Natural killer cell (primary cell): ENCODE measurements around the gene PTPRN2. TPM values are rescaled to one million over a fixed set of nuclear protein-coding genes. Genes with fewer than 3 reads are reported as not detected.
A peak's percentile ranks its signal among the peaks of the same experiment; 100 is the strongest.

Experiments used
- ATAC-seq, 3 donors: fragments of 150-1000 bp in 2 of 3; fragments of 200-7000 bp in 1 of 3; cut with Tn5 transposase; 1 replicate in 1 of 3; 2 replicates in 2 of 3; pipeline ENCODE4 v1.10.0; 2021; ENCODE audit warnings: mild to moderate bottlenecking in 2 of 3, moderate library complexity in 2 of 3
- DNase-seq, 2 donors: peaks; one replicate each; pipeline versions ENCODE4 v3.0.0 to v3.0.0-alpha.2; 2013 to 2021; ENCODE audit warnings: mixed read lengths in 1 of 2
- H3K27ac ChIP-seq: one replicate; pipeline ENCODE4 v1.5.1; 2013; ENCODE audit warnings: mild to moderate bottlenecking, low read length
- H3K27me3 ChIP-seq: one replicate; pipeline ENCODE4 v1.6.1; 2013; ENCODE audit warnings: low read length; ENCODE audit not compliant: control insufficient read depth, insufficient read depth
- H3K36me3 ChIP-seq: one replicate; pipeline ENCODE4 v1.6.1; 2013; ENCODE audit warnings: low read length; ENCODE audit not compliant: control insufficient read depth, insufficient read depth
- H3K4me1 ChIP-seq: one replicate; pipeline ENCODE4 v1.6.1; 2013; ENCODE audit warnings: low read length; ENCODE audit not compliant: control insufficient read depth, insufficient read depth
- H3K4me3 ChIP-seq: one replicate; pipeline ENCODE4 v1.5.1; 2013; ENCODE audit warnings: low read length
- H3K9me3 ChIP-seq: one replicate; pipeline ENCODE4 v1.6.1; 2013; ENCODE audit warnings: low read length; ENCODE audit not compliant: control insufficient read depth, insufficient read depth
- H3K27ac Mint-ChIP-seq, 2 donors: one replicate each; pipeline ENCODE4 v1.8.0; 2022; ENCODE audit warnings: mild to moderate bottlenecking in 2 of 2, mixed read lengths in 2 of 2, moderate library complexity in 1 of 2
- H3K27me3 Mint-ChIP-seq, 2 donors: one replicate each; pipeline ENCODE4 v1.8.0; 2022; ENCODE audit warnings: low read depth in 2 of 2, mixed read lengths in 2 of 2
- H3K36me3 Mint-ChIP-seq: one replicate; pipeline ENCODE4 v1.8.0; 2022; ENCODE audit warnings: mixed read lengths
- H3K4me1 Mint-ChIP-seq, 2 donors: one replicate each; pipeline ENCODE4 v1.8.0; 2022; ENCODE audit warnings: mixed read lengths in 2 of 2
- H3K4me3 Mint-ChIP-seq: one replicate; pipeline ENCODE4 v1.8.0; 2022; ENCODE audit warnings: mild to moderate bottlenecking, moderate library complexity, mixed read lengths
- H3K9me3 Mint-ChIP-seq, 2 donors: one replicate each; pipeline ENCODE4 v1.8.0; 2022; ENCODE audit warnings: mixed read lengths in 2 of 2
- CTCF ChIP-seq: fragments of 200-600 bp; IDR thresholded peaks from one replicate; pipeline ENCODE4 v1.8.0; 2022; ENCODE audit warnings: antibody characterized with exemption
- WGBS: methylation state at CpG from one replicate; pipeline ENCODE4 v1.1.7; 2013; ENCODE audit warnings: missing lambda C conversion rate; ENCODE audit not compliant: insufficient coverage; 5-methylcytosine and 5-hydroxymethylcytosine counted together
- intact Hi-C: fragments of 100-400 bp; cut with micrococcal nuclease; formaldehyde crosslinking; loops from one replicate; pipeline ENCODE4 v1.14.2; 2022
- total RNA-seq, 4 donors: library from RNA; stranded (reverse); fragments of 120-200 nt in 1 of 4; gene quantifications; one replicate each; pipeline versions ENCODE4 v1.2.3 to v1.2.4, GENCODE V29; 2013 to 2022

Gene PTPRN2
- total RNA-seq, 3 donors from 2014 or later (not counting 1 experiment from before 2014, with no cell fraction given), result 1.3 to 2.5 (median 1.9) TPM

DNA sequence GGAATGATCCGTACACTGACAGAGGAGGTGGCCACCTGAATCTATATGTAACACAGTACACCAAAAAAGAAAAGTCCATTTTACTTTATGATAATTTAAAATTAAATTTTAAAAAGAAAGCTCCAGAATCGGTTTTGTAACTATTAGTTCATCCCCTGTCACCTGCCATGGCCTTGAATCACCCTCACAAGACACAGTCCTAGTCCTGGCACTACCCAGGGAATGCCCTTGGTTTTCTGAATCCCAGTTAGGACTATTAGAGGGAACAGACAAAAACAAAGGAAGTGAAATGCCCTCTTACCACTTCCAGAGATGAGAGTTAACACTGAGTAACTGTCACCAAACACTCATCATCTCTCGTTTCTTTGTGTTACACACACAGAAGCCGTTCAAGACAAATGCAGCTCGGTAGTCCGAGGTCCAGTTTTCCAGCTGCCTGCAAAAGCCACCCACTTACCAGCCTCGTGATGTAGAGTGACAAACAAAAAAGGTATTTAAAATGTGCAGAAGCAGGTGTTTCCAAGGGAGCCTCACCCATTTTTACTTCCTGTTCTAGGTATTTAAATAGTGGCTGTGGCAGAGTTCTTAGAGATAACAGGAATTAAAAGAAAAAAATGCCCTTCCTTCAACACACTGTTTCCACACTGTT lies 6.1 kb downstream of the PTPRN2 start:
- no peak for TF ChIP-seq CTCF
- DNase-seq (no peak), ATAC-seq (no peak)
- Histone ChIP-seq H3K27me3 (peaks cover 34% of the 10 kb centered on the region), H3K36me3 (no peaks in the 10 kb centered on the region), H3K9me3 (peaks cover 5% of the 10 kb centered on the region), H3K4me3 (no peak overlapping the region), H3K4me1 (peaks cover 8% of the 10 kb centered on the region), H3K27ac (no peak overlapping the region)
- Mint-ChIP-seq H3K27me3 (peaks cover 23 to 35% of the 10 kb centered on the region in 2 donors), H3K27ac (no peak overlapping the region), H3K36me3 (no peaks in the 10 kb centered on the region), H3K4me3 (no peak overlapping the region), H3K9me3 (no peaks in the 10 kb centered on the region), H3K4me1 (peaks cover 5 to 8% of the 10 kb centered on the region in 2 donors)
- intact Hi-C loops, result no loop called here
- 56% methylated on average over 4 of the region's 7 CpGs for WGBS

- Mint-ChIP-seq H3K9me3 (no peaks in the 10 kb centered on the region), H3K36me3 (no peaks in the 10 kb centered on the region), H3K4me3 (no peak overlapping the region), H3K27me3 (peaks cover 12 to 22% of the 10 kb centered on the region in 2 donors), H3K4me1 (no peaks in the 10 kb centered on the region), H3K27ac (no peak overlapping the region)
- Histone ChIP-seq H3K36me3 (no peaks in the 10 kb centered on the region), H3K4me3 (no peak overlapping the region), H3K9me3 (peaks cover 5% of the 10 kb centered on the region), H3K27ac (no peak overlapping the region), H3K4me1 (no peaks in the 10 kb centered on the region), H3K27me3 (peaks cover 20% of the 10 kb centered on the region)
- WGBS, result 91% methylated on average over 9 of the region's 9 CpGs
- TF ChIP-seq CTCF, result no peak
- ATAC-seq (no peak), DNase-seq (no peak)
- intact Hi-C loops, result no loop called here
Observed at GRCh38 chr7:158579662-158580646, 7.7 kb downstream of the PTPRN2 start.

DNA sequence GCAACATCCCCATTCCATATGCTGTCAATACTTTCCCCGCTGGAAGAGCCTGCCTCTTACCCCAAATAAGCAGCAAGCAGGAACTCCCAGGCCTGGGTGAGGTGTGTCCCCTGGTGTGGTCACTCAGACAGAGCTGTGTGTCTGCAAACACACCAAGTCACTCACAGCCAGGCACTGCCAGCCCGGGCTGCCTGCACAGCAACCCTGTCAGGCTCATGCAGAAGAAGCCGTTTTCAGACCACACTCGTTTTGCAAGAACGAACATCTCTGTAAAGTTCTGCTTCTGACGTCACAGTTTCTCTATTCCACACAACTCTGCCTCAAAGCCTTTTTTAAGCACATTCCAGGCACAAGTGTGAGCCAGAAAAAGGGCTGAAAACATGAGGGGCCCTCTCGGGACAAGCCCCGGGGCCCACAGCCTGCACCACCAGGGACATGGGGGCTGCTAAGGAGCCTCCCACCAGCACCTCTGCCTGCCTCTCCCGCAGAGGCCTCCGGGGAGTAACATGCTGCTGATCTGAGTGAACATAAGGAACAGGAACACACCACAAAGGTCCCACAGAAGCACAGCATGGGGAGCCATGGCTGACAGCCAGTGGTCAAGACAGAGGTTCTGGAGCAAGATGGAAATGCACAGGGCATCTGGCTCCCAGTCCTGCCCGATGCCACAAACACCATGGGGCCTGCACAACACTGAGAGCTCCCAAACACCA lies 11.4 kb downstream of the PTPRN2 start:
- Histone ChIP-seq H3K27me3 (no peaks in the 10 kb centered on the region), H3K4me1 (no peaks in the 10 kb centered on the region), H3K36me3 (no peaks in the 10 kb centered on the region), H3K9me3 (peaks cover 5% of the 10 kb centered on the region), H3K4me3 (no peak overlapping the region), H3K27ac (no peak overlapping the region)
- DNase-seq, result no peak
- peak in 1 of 3 donors; percentile 14 for ATAC-seq
- 78% methylated on average over 11 of the region's 11 CpGs for WGBS
- TF ChIP-seq CTCF, result no peak
- Mint-ChIP-seq H3K36me3 (no peaks in the 10 kb centered on the region), H3K9me3 (no peaks in the 10 kb centered on the region), H3K27me3 (peaks cover 0 to 19% of the 10 kb centered on the region in 2 donors), H3K27ac (no peak overlapping the region), H3K4me1 (no peaks in the 10 kb centered on the region), H3K4me3 (no peak overlapping the region)
- intact Hi-C loops, result no loop called here
